GM21528 (cell line): ENCODE data around the gene ATAD1.
"Not testable (repeated sequence)": the region's sequence is repeated elsewhere in the genome, so short reads cannot be mapped to it uniquely, and the experiment has no call there.

Experiments
- ATAC-seq: cut with Tn5 transposase; IDR thresholded peaks from one replicate; pipeline ENCODE4 v1.9.1; 2021; ENCODE audit warnings: mild to moderate bottlenecking, moderate library complexity; ENCODE audit not compliant: unreplicated experiment, low FRiP score

ATAD1 gene

GRCh38 chr10:87804939-87805569 lies 13.0 kb downstream of the ATAD1 start:
- no peak for ATAC-seq

DNA sequence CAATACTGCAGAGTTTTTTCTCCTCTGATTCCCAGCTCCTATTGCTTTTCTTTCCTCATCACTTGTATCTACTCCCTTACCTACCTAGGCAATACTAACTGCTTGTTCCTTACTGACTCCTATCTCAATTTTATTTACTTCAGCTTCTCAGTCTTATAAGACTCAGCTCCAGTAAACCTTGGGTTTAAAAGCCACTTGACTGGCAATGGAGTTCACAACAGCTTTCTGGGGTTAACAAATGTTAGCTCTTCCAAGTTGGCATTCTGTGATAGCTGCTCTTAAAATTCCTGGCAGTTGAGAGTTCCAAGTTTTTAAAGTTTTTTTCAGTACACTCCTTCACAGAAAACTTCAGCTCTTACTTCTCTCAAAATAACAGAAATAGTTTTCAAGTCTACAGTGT lies 14.2 kb downstream of the ATAD1 start:
- no peak for ATAC-seq

DNA sequence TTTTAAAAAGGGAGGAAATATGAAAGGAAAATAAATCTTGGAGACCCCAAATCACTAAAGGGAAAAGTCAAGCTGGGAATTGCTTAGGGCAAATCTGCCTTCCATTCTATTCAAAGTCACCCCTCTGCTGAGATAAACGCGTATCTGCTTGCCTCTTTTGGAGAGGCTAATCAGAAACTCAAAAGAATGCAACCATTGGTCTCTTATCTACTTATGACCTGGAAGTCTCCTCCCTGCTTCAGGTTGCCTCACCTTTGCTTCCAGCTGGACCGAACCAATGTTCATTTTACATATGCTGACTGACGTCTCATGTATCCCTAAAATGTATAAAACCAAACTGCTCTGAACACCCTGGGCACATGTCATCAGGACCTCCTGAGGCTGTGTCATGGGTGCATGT lies 14.7 kb downstream of the ATAD1 start:
- ATAC-seq, result no peak

DNA sequence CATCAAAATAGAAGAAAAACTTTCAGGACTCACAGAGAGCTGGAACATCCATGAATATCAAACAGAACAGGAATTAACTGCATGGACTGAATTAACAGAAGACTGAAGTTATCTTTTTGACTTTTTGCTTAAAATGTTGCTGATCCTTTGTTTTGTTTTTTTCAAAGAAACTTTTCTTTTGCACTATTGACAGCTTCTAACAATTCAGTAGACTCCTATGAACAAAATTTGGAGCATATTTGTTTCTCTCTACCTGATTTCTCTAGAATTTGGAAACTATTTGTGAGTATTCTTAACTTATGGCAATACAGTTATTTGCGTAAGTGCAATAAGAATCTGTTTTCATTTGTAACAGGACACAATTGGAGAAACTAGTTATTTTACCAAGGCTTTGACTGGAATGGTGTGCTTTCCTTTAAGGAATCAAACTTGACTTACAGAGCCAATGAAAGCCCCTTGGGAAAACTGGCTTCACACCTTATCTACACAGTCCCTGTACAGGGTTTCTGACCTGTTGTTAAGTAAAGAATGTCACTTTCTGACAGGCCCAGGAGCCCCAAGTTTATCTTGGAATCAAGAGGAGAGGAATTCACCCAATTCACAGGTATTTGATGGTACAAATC lies 16.1 kb downstream of the ATAD1 start:
- ATAC-seq, result not testable (repeated sequence)

DNA sequence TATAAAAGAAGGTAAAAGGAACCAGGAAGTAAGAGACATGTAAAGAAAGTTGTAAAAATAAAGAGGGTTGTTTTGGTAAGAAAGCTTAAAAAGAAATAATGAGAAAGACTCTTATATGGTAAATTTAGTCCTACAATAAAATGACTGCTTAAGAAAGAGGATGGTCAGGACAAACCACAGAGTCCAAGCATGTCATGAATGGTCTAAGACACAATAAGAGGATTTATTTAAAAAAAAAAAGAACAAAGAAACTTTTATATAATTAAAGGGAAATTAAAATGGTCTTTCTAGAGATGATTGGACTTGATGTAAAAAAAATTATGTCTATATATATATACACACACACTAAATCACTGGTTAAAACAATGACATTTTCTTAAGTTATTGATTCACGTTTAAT lies 18.2 kb downstream of the ATAD1 start:
- ATAC-seq, result no peak

GRCh38 chr10:87798082-87798481 lies 19.9 kb downstream of the ATAD1 start:
- no peak for ATAC-seq

DNA sequence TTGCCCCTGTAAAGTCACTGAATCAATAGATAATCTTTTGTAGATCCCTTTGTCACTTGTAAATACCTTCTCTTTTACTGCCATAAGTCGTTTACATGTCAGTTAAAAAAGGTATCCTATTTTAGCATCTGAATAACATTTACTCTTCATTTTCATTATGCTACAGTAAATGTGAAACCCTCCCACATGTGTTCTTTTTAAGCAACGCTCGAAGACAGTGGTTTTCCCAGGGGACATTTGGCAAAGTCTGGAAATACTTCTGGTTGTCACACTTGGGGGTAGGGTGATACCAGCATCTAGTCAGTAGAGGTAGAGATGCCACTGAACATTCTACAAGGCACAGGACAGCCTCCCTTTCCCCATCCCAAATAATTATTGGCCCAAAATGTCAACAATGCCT lies 23.7 kb downstream of the ATAD1 start:
- no peak for ATAC-seq

- no peak for ATAC-seq
These were observed 27.8 kb downstream of the ATAD1 start for GRCh38 chr10:87790185-87790584.

- no peak for ATAC-seq
These were observed 31.6 kb downstream of the ATAD1 start for GRCh38 chr10:87786421-87786820.

- ATAC-seq, result no peak
These were observed 35.3 kb downstream of the ATAD1 start for GRCh38 chr10:87782721-87783120.

DNA sequence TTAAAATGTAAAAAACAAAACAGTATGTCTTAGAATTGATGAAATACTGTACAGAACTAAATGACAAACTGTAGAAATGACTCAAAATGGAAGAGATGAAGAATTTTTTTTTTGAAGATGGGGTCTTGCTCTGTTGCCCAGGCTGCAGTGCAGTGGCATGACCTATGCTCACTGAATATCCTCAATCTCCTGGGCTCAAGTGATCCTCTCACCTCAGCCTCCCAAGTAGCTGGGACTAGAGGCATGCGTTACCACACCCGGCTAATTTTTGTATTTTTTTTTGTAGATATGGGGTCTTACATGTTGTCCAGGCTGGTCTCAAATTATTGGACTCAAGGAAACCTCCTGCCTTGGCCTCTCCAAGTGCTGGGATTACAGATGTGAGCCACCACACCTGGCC lies 36.5 kb downstream of the ATAD1 start:
- ATAC-seq, result no peak

DNA sequence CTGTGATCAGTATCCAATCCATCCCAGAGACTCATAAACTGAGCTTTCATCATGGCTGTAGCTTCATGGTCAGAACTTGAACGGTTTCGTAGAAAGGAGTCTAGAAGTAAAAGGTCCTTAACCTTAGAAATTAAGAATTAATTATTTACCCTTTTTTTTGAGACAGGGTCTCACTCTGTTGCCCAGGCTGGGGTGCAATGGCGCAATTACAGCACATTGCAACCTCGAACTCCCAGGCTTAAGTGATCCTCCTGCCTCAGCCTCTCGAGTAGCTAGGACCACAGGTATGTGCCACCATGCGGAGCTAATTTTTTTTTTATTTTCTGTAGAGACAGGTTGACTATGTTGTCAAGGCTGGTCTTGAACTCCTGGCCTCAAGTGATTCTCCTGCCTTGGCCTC lies 41.7 kb downstream of the ATAD1 start:
- no peak for ATAC-seq

DNA sequence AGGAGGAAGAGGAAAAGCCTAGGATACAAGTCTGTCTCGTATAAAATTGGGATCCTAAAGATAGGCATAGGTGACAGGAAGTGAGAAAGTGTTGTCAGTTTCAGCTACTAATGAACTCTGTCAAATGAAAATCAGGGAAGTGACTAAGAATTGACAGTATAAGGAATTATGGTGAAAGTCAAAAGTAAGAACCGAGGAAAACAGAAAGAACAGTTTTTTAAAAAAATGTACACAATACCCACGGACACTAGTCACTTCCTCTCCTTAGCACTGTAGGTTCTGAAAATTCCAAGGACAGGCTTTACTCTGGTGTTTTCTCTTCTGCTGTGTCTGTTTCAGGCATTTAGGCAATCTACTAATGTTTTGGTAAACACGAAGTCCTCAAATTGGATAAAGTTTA lies 42.3 kb downstream of the ATAD1 start:
- ATAC-seq, result no peak

DNA sequence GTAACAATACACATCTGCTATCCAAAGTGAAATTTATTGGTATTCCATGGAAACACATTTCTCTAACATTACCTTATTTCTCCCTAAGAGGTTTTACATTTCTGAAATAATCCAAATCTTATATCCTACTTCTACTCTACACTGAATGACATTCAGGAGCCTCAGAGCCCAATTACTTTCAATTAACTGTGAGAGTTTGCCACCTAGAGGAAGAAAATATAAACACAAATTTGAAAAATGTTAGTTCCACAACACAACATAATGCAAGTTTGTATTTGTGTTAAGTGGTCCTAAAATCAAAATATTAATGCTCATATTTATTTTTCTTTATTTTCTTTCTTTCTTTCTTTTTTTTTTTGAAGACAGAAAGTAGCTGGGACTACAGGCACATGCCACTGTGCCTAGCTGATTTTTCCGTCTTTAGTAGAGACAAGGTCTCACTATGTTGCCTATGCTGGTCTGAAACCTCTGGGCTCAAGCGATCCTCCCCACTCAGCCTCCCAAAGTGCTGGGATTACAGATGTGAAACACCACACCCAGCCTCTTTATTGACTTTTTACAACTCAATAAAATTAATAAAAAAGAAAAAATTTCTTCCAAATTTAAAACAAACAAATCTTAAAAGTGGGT lies 46.0 kb downstream of the ATAD1 start:
- ATAC-seq, result no peak

DNA sequence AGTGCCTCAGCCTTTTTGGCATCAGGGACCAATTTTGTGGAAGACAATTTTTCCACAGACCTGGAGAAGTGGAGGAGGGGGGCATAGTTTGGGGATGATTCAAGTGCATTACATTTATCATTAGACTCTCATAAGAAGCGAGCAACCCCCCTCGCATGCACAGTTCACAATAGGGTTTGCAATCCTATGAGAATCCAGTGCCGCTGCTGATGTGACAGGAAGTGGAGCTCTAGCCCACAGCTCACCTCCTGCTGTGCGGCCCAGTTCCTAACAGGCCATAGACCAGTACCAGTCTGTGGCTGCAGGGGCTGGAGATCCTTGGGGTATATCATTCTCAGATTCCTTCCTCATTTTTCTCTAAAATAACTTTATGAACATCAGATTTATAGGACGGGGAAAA lies 50.8 kb downstream of the ATAD1 start:
- no peak for ATAC-seq

- ATAC-seq, result no peak
These were observed 52.2 kb downstream of the ATAD1 start for GRCh38 chr10:87765666-87766376.

DNA sequence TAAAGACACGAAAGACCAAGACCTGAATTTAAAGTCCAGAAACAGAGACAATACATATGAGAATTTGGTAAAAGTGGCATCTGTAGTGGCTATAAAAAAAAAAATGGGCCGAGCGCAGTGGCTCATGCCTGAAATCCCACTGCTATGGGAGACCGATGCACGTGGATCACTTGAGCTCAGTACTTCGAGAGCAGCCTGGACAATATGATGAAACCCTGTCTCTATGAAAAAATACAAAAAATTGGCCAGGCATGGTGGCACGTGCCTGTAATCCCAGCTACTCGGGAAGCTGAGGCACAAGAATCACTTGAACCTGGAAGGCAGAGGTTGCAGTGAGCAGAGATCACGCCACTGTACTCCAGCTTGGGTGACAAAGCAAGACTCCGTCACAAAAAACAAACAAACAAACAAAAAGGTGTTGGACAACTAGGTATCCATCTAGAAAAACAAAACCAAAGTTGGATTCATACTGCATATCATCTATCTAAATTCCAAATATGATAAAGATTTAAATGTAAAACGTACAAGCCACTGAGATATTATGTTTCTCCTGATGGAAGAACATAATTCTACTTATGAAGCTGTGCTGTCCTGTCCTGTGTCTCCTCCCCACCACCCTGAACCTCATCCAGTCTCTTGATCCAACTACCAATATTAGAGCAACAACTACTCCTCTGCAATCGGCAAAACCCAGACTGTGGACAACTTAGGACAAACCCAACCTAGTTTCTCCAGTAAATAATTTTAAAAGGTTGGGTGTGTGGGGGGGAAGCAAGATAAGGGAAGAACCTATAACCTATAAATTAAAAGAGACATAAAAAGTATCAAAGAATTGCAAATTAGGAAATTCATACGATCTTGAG lies 53.7 kb downstream of the ATAD1 start:
- no peak for ATAC-seq

GRCh38 chr10:87763086-87763861 lies 54.8 kb downstream of the ATAD1 start:
- ATAC-seq, result no peak

DNA sequence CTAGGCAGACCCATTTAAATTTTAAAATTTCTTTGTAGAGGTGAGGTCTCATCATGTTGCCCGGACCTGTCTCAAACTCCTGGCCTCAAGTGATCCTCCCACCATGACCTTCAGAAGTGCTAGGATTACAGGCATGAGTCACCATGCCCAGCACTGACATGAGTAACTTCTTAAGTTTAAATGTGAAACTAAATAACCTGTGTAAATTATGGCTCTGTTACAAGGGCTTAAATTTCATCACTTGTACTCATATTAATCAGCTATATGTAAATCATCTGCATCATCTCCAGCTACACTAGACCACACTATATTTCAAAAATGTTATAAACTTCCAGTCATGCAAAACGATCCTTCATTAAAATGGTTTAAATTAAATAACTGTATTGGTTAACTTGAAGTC lies 56.1 kb downstream of the ATAD1 start:
- no peak for ATAC-seq

DNA sequence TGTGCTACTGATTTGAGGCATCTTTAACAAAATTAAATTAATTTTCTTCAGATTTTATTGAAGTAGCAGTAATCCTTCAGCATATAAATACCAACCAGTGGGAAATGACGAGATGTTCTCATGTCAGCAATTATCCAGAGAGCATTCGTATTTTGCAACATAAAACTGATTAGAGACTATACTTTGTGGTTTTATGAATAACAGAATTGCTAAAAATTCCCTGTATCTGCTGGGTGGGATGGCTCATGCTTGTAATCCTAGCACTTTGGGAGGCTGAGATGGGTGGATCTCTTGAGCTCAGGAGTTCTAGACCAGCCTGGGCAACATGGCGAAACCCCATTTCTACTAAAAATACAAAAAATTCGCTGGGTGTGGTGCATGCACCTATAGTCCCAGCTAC lies 56.9 kb downstream of the ATAD1 start:
- ATAC-seq, result no peak
